Measurements from ENCODE around the gene RBM25. TPM values are rescaled to one million over a fixed set of nuclear protein-coding genes. Genes with fewer than 3 reads are reported as not detected.
A peak's percentile ranks its signal among the peaks of the same experiment; 100 is the strongest.

The RBM25 gene
- total and polyA plus RNA-seq, 11 donors: 13.1 to 49.2 (median 36.6) TPM

DNA sequence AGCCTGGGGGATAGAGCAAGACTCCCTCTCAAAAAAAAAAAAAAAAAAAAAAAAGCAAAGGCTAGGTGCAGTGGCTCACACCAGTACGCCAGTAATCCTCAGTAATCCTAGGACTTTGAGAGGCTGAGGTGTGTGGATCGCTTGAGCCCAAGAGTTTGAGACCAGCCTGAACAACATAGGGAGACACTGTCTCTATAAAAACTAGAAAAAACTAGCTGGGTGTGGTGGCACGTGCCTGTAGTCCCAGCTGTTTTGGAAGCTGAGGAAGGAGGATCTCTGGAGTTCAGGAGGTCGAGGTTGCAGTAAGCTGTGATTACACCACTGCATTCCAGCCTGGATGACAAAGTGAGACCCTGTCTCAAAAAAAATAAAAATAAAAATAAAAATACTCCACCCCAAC, 8.9 kb upstream of the RBM25 start:
- Histone ChIP-seq H3K4me3 (no peak overlapping the region), H3K36me3 (no peaks in the 10 kb centered on the region), H3K27ac (no peak overlapping the region), H3K4me1 (no peaks in the 10 kb centered on the region), H3K9me3 (no peaks in the 10 kb centered on the region), H3K27me3 (no peaks in the 10 kb centered on the region)
- no peak for ATAC-seq
- intact Hi-C loops (cut with DNase I): no loop called here
- WGBS, 4 donors: 66 to 77% (median 68%) methylated on average over 4 of the region's 4 CpGs
- DNase-seq: no peak
- TF ChIP-seq, protein P1, sequence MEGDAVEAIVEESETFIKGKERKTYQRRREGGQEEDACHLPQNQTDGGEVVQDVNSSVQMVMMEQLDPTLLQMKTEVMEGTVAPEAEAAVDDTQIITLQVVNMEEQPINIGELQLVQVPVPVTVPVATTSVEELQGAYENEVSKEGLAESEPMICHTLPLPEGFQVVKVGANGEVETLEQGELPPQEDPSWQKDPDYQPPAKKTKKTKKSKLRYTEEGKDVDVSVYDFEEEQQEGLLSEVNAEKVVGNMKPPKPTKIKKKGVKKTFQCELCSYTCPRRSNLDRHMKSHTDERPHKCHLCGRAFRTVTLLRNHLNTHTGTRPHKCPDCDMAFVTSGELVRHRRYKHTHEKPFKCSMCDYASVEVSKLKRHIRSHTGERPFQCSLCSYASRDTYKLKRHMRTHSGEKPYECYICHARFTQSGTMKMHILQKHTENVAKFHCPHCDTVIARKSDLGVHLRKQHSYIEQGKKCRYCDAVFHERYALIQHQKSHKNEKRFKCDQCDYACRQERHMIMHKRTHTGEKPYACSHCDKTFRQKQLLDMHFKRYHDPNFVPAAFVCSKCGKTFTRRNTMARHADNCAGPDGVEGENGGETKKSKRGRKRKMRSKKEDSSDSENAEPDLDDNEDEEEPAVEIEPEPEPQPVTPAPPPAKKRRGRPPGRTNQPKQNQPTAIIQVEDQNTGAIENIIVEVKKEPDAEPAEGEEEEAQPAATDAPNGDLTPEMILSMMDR (IDR thresholded peaks at IDR 0.05): no peak
- TF ChIP-seq POLR2A (IDR thresholded peaks at IDR 0.05): no peak

DNA sequence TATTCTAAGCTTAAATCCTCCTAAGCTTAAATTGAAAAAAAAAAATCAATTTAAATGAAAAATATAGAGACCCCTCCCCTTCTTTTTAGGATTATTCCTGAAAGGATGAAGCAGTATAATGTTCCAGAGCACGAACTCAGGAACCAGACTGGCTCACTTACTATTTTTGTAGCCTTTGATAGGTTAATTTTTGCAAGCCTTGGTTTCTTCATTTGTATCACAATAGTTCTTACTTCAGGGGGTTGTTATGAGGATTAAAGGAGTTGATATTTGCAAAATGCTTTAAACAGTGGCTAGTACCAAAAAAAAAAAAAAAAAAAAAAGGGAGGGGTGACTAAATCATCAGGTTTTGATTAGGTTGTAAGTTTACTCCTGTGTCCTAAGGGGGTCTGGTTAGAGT, 3.1 kb upstream of the RBM25 start:
- H3K27me3 ChIP-seq: no peaks in the 10 kb centered on the region
- no peak overlapping the region for H3K4me3 ChIP-seq
- H3K4me1 ChIP-seq: peaks cover 4 to 18% (median 12%) of the 10 kb centered on the region in 12 donors
- ATAC-seq: no peak
- H3K27ac ChIP-seq: no peak overlapping the region
- no peaks in the 10 kb centered on the region for H3K9me3 ChIP-seq
- intact Hi-C loops (cut with DNase I): no loop called here
- peaks cover 0 to 3% (median 0%) of the 10 kb centered on the region in 9 donors for H3K36me3 ChIP-seq
- WGBS, 4 donors: 84 to 90% (median 87%) methylated on average over 1 of the region's 1 CpG
- DNase-seq: no peak
- TF ChIP-seq, protein P1 (IDR thresholded peaks at IDR 0.05): no peak
- no peak for TF ChIP-seq POLR2A (IDR thresholded peaks at IDR 0.05)

DNA sequence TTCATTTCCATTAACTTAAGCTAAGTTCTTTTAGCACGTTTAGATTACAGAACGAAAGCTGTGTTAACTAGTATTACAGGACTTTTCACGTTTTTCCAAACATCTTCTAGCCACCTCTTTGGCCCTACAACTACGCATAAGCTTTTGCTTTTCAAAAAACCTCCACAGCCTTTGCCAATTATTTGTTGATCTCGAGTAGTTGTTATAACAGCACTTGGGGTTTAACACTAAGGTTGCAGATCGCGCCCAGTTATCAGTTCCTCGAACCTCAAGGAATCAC, 450 bp upstream of the RBM25 start:
- ATAC-seq (no peak), DNase-seq (no peak)
- WGBS, 4 donors: 4 to 7% (median 6%) methylated on average over 8 of the region's 8 CpGs
- H3K36me3 ChIP-seq: peaks cover 0 to 19% (median 2%) of the 10 kb centered on the region in 9 donors
- peak overlapping the region; percentile 77 to 97 (median 92) for H3K27ac ChIP-seq
- no peaks in the 10 kb centered on the region for H3K27me3 ChIP-seq
- H3K4me3 ChIP-seq: peak overlapping the region; percentile 36 to 95 (median 87)
- peaks cover 6 to 43% (median 31%) of the 10 kb centered on the region in 12 donors for H3K4me1 ChIP-seq
- H3K9me3 ChIP-seq: no peaks in the 10 kb centered on the region
- intact Hi-C loops (cut with DNase I): loop anchor here in 3 of 10 donors (1.0 to 2.0 kb wide), 2 partner anchors 31 kb away; partner anchors contain the start of gene ZFYVE1 (in 3 of the 3)
- no peak for TF ChIP-seq POLR2A (IDR thresholded peaks at IDR 0.05)
- TF ChIP-seq, protein P1 (IDR thresholded peaks at IDR 0.05): no peak

DNA sequence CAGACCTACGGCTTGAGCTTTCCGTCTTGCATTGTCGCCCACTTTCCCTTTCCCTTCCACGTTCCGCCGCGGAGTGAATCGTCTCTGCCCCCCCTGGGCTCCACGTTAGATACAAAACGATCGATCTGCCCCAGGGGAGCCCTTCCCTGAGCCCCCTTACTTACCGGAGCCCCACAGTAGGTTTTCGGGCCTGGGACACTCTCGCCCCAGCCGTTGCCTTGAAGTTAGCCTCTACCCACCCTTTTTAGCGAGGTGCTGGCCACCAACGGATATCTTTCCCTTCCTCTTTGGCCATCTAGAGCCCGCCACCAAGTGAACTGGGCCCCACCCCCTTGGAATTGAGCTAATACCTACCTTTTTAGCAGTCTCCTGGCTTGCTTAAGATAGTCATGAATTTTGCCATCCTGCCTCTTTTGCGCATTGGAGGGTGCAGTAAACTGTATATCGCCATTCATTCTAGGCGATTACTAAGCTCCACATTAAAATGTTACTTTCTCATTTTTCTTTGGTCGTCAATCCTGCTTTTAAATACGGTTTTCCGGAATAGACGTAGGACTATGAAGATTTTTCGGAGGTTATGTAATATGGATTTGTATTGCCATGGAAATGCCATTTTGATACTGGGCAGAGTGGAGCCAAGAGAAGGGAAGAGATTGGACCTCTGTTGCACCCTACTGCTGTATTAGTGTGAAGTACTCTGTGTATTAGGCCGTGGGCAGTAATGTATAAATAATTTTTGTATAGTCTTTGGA, 764 bp downstream of the RBM25 start:
- Histone ChIP-seq H3K9me3 (no peaks in the 10 kb centered on the region), H3K27me3 (no peaks in the 10 kb centered on the region), H3K4me1 (peaks cover 6 to 48% (median 36%) of the 10 kb centered on the region in 12 donors), H3K27ac (peak overlapping the region; percentile 77 to 97 (median 92)), H3K36me3 (peaks cover 0 to 28% (median 11%) of the 10 kb centered on the region in 9 donors), H3K4me3 (peak overlapping the region; percentile 56 to 95 (median 87))
- peak in 1 of 5 donors; percentile 15 for DNase-seq
- 0 to 1% (median 0%) methylated on average over 27 of the region's 27 CpGs for WGBS, 4 donors
- intact Hi-C loops (cut with DNase I): loop anchor here in 3 of 10 donors (1.0 to 2.0 kb wide), 2 partner anchors 32 kb away; partner anchors contain the start of gene ZFYVE1 (in 3 of the 3)
- TF ChIP-seq POLR2A (IDR thresholded peaks at IDR 0.05): no peak
- TF ChIP-seq, protein P1 (IDR thresholded peaks at IDR 0.05): no peak
- ATAC-seq: peak; percentile 7 to 41 (median 26)
